HG03045 (cell line): Measurements from ENCODE around the gene AAGAB.

Experiments
- ATAC-seq: cut with Tn5 transposase; IDR thresholded peaks from one replicate; pipeline ENCODE4 v1.9.1; 2021; ENCODE audit warnings: mild to moderate bottlenecking, moderate library complexity; ENCODE audit not compliant: unreplicated experiment

The AAGAB gene

DNA sequence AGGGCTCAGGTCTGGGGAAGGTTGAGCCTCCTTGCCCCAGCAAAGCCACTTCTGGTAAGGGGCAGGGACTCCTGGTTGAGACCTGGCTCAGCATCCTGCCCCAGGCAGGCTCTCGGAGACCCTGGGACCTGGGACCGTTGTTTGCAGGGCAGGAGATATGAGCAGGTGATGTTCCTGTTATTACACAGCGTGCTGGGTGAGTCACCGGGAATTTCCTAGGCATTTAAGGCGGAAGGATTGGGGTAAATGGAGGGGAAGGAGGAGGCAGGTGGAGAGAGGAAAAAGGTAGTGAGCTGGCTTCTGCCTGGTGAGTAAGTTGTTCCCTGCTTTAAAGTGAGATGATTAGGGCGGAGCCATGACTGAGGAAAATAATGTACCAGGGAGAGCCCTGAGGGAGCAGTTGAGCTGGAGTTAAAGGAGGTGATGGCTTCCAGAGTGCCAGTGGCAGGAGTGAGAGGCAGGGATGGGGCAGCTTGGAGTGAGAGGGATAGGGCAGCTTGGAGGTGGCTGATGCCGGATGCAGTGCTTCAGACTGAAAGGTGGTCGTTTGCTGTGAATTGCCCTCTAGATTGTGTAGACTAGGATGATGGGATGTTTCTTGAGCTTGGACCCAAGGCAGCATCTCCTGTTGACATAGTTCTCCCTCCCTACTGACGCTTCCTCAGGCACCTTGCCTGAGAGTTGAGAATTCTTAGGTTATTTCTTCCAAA lies 79.4 kb downstream of the AAGAB start:
- ATAC-seq, result no peak

DNA sequence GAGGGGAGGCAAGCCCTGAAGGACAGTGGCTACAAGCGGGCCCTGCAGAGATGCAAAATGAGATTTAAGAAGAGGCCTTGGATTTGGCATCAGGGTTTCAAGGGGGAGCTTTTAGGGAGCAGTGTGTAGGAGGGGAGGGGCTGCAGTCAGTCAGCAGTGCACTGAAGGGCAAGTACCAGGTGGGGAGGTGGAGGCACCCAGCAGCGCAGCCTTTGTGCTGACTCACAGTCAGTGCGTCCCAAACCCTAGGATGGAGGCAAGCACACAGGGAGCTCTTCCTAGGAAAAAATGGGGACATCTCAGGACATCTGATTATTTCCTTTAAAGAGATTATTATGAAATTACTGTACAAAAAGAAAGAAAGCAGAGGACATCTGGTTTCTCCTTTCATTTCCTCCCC lies 80.0 kb downstream of the AAGAB start:
- no peak for ATAC-seq

DNA sequence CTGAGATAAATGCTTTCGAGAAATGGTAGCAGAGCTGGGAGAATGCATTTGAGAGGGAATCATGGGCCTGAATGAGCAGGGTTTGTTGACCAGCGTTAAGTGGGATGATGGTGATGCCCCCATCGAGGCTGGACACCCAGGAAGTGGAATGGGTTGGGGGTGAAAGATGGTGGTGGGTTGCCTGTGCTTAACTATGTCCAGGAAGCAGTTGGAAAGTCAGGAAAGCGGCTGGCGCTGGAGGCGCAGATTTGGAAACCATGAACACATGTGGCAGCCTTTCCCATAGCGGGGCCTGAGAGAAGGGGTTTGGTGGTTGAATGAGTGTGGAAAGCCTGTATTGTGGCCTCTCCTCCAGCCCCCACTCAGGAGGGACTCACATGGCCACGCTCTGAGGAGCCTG lies 80.7 kb downstream of the AAGAB start:
- ATAC-seq, result no peak

DNA sequence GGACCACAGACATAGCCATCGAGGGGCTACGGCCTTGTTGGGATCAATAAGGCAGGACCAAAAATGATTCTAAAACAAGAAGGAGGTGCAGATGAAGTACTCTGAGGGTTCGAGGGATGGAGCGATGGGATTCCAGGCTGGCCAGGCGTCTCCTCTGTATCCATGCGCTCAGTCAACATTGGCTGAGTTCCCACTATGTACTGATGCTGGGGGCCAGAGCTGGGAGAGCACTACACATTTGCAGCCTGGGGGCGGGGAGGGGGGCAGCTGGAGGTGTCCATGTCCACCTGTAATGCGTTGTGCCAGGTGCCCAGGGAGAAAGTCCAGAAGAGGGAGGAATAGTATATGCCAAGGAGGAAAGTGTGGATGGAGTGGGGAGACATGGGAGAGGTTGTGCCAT lies 81.5 kb downstream of the AAGAB start:
- no peak for ATAC-seq

DNA sequence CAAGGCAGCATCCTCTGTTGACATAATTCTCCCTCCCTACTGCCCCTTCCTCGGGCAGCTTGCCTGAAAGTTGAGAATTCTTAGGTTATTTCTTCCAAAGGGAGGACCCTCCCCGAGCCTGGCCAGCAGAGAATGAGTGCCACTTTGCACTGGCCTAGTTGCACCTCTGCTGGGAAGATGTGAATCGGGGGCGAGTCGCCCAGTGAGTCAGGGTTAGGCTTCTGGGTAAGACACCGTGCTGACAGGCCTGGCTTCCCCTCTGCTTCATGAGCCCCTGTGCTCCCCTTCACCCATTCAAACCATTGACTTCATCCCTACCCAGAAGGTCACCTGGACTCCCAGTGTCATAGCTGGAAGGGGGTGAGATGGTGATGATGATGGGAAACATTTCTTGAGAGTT lies 82.3 kb downstream of the AAGAB start:
- ATAC-seq, result no peak

DNA sequence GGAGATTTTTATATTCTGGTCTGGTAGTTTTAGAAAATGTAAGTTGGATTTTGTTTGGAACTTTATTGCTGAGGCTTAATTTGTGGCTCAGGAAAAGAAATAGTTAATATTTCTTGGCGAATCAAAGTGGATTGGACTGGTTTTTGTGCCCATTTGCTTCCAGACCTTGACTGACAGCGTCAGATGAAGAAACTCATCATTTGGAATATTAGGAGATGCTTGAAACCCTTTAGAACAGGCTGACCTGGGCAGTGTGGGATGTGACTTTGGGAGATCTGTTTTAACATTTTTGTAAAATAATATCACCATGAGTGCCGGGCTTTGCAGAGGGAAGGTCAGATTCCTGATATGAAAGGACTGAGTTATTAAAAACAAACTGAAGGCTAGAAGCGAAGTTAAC lies 83.0 kb downstream of the AAGAB start:
- no peak for ATAC-seq

DNA sequence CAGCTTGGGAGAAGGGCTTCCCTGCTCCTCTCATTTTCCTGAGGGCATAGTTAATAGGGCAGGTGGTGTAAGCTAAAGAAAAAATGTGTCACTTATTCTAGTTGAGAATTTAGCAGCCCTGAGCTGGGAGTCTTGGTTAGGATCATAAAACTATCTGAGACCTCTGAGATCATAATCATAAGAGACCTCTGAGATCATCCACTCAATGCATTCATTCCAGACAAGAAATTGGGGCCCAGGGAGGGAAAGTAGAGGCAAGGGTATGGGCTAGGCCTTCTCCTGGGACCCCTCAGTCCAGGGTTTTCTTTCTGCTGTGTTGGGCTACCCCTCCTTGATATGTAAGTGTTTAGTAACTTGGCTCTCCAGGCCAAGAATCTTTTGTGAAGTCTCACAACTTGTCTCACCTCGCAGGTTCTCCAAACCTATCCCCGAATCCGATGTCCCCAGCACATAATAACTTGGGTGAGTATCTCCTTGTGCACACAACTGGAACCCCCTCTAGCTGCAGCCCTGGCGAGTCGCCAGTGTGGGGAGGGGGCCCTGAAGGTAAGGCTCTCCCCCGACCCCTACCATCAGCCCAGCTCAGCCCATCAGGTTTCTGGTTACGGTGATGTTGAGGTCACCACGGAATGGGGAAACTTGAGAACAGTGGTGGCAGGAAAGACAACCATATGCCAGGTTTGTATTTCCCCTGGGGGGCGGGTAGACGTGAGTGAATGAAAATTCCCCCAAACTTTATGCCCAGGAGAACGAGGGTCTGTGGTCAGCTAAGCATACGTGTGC lies 84.1 kb downstream of the AAGAB start:
- ATAC-seq, result no peak

DNA sequence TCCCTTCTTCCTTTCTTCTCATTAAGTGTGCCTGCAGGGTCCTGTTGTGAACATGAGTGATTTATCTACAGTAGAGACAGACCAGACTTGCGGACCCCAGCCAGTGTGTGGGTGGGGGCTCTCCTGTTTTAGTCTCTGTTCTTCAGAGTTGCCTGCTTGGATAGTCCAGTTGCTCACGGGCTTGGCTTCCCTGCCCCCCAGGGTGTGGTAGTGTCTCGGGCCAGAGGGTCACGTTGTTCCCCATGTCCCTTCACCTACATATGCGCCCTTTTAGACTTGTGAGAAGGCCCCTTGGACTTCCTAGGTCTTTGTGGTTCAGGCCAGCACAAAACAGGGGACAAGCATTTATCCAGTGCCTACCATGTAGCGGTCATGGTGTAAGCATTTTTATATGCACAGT lies 85.8 kb downstream of the AAGAB start:
- ATAC-seq, result no peak

DNA sequence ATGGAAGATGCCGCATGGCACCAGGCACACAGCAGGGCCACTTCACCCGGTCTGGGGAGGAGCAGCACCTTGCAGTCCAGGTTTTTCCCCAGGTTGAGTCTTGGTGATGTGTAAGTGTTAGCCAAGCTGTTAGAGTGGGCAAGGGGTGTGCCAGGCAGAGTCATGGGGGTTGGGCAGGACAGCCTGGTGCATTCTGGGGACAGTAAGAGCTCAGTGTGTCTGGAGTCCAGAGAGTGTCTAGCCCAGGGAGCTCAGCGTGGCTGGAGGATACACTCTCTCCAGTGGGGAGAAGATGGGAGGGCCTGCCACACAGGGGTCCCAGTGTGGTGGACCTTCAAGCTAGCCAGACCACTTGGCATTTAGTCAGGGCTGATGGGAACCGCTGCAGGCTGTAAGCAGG lies 87.4 kb downstream of the AAGAB start:
- no peak for ATAC-seq

DNA sequence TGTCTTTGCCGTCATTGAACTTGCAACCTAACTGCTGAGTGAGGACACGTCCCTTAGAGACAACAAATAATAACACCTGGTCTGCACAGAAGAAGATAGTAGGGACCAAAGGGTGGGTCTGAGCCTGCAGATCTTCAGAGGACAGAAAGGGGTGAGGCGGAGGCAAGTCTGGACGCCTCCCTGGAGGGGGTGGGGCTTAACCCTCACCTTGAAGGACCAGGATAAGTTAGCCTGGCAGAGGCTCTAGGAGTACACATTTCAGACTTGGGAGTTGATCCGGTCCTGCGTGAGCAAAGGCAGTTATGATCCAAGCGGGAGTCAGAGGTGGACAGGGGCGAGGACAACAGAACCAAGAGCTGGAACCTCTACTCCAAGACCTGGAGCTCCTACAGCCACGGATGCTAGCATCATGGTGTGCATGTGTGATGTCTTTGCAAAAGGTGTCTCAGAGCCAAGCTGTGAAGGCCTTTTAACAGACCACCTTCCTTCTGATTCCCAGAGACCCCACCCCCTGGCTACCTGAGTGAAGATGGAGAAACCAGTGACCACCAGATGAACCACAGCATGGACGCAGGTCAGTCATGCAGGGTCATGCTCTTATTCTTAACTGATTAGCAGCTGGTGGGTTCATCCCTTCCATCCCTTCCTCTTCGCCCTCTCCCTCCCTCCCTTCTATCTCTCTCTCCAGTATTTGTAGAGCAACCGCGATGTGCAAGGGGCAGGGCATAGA lies 88.0 kb downstream of the AAGAB start:
- ATAC-seq, result no peak

DNA sequence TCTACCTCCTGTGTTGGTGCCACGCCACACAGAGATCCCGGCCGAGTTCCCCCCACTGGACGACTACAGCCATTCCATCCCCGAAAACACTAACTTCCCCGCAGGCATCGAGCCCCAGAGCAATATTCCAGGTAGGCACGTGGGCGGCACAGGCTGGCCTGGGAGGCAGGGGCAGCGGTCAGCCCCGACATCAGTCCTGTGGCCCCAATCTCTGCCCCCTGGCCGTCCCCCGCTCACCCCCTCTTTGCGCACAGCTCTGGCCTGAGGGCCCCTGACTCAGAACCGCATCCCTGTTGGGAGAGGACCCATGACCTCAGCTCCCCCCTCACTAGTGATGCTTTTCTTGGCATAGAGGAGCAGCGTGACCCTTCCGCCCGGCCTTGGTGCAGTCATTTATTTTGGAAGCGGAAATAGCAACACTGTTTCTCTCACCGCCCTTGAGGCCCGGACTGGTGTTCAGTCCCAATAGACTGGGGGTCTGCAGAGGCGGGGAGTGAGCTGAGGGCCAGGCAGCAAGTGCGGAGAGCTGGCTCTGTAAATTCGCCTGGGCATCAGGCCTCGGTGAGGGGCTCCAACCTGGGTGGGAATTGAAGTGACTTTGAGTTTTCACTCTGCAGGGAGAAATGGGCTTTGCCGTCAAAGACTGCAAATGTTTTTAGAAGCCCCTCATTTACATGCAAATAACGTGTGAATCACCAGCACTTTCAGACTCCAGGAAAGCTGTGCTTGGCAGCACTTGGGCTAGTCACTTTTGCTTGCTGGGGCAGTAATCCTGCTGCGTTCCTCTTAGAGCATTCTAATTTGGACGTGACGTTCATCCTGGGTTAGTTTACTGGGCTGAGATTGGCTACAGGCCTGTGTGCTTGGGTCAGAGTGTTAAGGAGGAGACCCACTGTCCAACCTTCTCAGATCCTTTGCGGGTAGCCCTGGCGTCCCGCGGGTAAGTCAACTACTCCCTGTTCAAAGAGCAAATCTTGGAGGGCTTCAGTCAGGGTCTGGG lies 88.9 kb downstream of the AAGAB start:
- no peak for ATAC-seq

DNA sequence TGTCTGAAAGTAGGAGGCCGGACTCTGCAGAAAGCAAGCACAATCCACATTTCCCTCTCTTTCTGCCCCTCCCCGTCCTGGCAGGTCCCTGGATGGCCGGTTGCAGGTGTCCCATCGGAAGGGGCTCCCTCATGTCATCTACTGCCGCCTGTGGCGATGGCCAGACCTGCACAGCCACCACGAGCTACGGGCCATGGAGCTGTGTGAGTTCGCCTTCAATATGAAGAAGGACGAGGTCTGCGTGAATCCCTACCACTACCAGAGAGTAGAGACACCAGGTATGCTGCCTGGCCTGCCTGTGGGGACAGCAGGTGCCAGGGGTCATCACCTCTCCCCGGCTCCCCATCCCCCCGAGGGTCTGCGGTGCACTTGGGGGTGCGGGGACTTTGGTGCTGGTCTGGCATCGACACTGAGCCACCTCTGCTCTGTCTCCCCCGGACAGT lies 89.6 kb downstream of the AAGAB start:
- no peak for ATAC-seq

DNA sequence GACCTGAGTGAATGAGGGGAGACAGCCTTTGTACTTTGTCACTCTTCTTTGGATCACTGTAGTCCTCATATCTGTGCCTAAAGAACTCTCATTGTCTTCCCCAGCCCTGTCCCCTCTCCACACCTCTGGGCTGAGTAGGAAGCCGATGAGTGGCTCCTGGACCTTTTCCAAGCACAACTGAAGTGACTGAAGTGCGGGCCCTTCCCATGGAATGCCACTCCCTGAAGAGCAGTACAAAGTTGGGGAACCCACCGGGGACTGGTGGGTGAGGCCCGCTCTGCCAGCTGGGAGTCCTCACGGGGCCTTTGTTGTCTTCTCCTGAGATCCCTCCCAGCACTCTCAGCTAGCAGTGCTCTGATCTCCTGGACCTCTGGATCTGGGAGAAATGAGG lies 90.1 kb downstream of the AAGAB start:
- no peak for ATAC-seq

DNA sequence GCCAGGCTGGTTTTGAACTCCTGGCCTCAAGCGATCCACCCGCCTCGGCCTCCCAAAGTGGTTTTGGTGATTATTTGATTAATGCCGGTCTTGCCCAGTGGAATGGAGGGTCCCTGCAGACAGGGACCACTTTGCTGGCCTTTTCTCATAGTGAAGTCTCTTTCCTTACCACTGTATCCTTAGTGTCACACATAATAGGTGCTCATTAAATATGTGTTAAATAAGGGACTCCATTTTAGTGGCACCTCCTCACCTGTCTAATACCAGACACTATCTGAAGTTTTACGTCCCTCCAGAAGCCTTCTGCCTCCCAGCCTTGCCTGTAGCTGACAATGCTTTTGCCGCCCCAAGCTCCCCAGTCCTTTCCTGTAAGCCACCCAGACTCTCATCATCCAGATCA lies 91.3 kb downstream of the AAGAB start:
- no peak for ATAC-seq

DNA sequence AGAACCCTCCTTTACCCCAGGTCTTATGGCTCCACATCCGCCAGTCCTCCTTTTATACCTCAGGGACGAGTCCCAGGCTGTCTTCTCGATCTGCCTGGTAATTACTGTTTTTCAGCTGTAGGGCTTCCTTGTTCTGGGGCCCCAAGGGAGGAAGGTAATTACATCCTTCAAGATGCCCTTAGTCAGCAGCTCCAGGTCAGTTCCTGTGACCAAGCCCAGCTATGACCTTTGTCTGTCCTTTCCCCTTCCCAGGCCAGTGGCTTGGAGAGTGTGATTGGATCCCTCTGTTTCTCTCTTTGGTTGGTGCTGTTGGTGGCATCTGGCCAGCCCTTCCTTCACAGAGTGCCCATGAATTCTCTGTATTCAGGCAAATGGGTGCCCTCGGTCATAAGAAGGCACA lies 92.6 kb downstream of the AAGAB start:
- no peak for ATAC-seq

DNA sequence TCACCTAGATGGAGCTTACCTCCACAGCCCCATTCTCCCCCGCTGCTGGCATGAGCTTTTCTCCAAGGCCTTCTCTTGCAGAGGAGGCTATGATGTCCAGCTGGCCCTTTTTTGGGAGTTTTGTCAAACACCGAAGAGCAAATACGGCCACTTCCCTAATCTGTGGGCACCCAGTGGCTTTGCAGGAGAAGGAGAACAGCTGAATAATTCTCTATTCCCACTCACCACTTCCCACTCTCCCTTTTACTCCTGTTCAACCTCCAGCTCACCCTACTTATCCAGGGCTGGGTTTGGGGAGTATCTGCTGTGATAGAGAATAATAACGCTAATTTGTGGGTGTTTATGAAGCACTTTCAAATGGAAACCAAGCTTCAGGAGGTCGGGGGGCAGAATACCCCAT lies 93.0 kb downstream of the AAGAB start:
- ATAC-seq, result no peak

DNA sequence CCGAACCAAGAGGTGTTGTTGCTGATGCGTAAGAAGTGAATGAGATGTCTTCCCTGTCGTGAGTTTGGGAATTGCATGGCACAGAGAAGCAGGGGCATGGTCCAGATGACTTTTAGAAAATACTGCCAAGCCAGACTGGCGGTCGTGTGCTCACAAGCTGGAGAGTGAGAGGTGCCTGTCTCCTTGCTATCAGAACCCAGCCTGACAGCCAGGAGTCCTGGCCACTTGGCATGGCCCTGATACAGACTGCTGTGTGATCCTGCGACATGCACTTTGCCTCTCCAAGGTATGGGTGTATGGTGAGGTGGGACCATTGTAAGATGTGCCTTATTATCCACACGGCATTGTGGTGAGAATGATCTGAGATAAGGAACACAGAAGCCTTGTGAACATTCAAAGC lies 96.1 kb downstream of the AAGAB start:
- no peak for ATAC-seq

DNA sequence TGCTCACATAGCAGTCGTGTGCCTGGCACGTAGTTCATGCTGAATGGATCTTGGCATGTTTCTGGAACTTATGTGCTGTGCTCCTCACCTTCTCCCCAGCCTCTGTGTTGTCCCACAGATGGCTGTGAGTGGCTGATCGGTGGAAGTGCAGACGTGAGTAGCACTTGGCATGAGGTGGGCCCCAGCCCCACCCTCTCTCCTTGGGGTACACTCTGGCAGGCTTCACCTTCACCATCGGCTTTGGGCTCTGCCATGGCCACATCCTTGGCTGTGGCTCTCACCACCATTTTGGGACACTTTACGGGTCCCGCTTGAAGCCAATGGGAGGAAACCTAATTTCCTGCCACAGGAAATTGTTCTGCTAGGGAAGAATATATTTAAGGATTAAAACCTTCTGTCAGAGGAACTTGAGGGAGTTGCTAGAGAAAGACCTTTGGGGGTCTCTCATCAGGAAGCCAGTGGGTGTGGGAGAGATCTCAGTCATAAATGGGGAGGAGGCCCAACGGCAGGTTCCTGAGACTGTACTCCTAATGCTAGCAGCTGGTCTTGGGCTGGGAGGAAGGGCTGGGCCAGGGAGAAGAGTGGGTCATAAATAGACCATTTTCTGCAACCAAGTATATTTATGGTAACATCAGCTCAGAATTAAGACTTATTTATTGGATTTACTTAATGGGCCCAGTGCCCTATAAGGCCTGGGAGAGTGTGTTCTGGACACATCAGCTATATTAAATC lies 96.8 kb downstream of the AAGAB start:
- ATAC-seq, result no peak

DNA sequence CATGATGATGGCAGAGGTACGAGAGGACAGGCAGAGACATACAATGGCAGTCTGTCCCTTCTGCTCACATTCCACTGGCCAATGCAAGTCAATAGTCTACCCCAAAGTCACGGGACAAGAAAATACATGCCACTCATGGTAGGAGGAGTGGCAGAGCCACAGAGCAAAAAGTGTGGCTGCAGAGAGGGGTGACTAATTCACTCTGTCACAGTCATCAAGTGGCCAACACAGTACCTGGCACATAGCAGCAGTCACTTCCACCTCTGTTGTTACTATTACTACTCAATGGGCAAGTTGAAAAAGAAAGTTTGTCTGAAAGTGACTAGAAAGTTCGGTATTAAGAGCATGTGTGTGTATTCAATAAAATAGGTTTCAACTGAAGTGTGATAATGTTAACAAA lies 97.6 kb downstream of the AAGAB start:
- ATAC-seq, result no peak

DNA sequence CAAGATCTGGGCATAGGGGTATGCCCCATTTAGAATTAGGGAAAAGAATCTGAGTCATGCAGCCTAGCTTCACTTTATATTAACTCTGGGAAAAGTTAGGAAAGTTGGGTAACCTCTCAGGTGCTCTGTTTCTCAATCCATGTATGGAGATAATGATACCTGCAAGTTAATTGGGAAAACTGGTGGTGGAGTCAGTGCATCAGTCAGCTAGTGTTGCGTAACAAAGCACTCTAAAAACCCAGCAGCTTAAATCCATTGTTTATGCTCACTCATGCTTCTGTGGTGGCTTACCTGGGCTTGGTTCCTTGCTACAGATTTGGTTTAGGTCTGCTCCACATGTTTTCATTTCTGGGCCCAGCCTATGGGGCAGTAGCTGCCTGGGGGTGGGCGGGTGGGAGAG lies 98.0 kb downstream of the AAGAB start:
- no peak for ATAC-seq
